GM21360 (cell line): ENCODE measurements around the gene INPP5B.

ENCODE experiments used
- ATAC-seq: cut with Tn5 transposase; IDR thresholded peaks from one replicate; pipeline ENCODE4 v1.9.1; 2021; ENCODE audit warnings: mild to moderate bottlenecking, moderate library complexity; ENCODE audit not compliant: unreplicated experiment

The INPP5B gene

GRCh38 chr1:37845049-37845646 lies 101.7 kb downstream of the INPP5B start:
- ATAC-seq = no peak

- ATAC-seq = no peak
These were observed 102.3 kb downstream of the INPP5B start for GRCh38 chr1:37844536-37844935.

DNA sequence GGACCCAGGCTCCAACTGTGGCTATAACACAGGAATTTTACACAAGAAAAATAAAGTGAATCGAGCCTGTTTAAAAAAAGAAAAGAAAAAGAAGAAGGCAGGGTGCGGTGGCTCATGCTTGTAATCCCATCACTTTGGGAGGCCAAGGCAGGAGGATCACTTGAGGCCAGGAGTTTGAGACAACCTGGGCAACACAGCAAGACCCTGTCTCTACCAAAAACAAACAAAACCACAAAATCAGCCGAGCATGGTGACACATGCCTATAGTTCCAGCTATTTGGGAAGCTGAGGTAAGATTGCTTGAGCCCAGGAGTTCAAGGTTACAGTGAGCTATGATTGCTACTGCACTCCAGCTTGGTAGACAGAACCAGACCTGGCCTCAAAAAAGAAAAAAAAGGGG lies 105.2 kb downstream of the INPP5B start:
- no peak for ATAC-seq

- no peak for ATAC-seq
These were observed 106.1 kb downstream of the INPP5B start for GRCh38 chr1:37840711-37841110.

DNA sequence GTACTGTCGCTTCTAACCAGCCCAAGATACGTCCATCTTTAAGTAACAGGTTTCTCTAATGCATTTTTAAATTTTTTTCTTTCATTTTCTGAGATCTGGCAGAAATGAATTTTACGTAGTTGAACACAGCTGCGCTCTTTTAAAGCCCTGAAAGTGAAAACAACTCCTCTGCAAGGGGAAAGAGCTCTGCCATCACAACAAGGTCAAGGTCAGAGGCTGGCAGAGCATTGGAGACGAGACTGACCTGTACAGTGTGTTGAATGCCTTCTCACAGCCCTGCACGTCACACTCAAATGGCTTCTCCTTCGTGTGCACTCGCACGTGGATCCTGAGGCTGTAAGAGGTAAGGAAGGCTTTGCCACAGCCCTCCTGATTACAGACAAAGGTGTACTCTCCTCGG lies 107.2 kb downstream of the INPP5B start:
- ATAC-seq = no peak

DNA sequence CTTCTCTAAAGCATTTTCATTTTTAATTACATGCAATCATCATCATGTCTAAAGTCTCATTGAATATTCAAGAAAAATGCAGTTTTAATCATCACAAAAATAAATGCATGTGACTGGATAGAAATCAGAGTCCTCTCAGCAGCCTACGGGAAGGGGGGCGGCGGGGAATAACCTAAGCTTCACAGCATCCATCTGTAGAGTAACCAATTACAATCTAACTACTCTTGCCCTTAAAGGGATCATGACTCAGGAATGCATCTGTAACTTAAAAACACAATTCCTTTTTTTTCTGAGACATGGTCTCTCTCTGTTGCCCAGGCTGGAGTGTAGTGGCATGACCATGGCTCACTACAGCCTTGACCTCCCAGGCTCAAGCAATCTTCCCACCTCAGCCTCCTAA lies 110.1 kb downstream of the INPP5B start:
- ATAC-seq = no peak

DNA sequence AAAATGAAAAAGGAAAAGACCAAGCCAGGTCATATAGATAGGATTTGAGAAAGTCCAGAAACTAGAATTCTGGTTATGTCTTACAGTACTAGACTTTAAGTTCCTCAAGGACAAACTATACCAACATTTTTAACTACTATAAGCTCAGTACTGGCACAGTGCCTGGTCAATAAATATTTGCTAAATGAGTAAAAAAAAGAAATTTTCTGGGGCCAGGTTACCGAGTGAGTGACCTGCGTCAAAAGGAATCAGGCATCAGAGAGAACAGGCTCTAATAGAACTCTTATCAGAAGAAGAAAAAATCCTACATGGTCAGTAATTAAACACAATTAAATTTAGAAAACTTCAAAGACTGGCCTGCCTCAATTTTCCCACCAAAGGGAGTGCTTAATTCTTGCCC lies 115.0 kb downstream of the INPP5B start:
- ATAC-seq = no peak

GRCh38 chr1:37831109-37831508 lies 115.7 kb downstream of the INPP5B start:
- ATAC-seq = no peak

DNA sequence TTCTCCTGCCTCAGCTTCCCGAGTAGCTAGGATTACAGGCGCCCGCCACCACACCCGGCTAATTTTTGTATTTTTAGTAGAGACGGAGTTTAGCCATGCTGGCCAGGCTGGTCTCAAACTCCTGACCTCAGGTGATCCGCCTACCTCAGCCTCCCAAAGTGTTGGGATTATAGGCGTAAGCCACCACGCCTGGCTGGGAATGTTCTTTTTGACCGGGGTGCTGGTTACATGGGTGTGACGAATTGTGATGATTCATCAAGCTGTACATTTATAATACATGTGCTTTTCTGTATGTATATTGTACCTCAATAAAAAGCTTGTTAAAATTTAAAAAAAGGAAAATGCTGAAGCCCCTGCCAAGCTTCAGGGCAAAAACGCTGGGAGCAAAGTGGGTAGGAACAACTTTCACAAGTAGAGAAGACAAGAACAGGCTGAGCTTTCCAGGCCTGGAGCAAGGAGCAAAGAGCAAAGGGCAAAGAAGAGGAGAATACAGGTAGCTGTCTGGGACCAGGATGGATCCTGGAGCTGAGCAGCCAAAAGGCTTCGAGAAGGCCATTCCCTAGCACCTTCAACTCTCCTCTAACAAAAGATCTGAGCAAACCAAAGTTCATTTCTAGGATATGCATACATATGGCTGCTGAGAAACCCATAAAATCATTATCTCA lies 118.3 kb downstream of the INPP5B start:
- ATAC-seq = no peak

DNA sequence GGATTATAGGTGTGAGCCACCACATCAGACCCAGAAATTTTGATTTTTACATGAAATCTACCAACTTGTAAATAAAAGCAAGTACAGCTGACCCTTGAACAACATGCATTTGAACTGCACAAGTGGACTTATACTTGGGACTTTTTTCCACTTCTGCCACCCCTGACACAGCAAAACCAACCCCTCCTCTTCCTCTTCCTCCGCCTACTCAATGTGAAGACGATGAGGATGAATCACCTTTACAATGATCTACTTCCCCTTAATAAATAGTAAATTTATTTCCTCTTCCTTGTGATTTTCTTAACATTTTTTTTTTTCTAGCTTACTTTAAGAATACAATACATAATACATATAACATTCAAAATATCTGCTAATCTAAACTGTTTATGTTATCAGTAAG lies 121.3 kb downstream of the INPP5B start:
- no peak for ATAC-seq

DNA sequence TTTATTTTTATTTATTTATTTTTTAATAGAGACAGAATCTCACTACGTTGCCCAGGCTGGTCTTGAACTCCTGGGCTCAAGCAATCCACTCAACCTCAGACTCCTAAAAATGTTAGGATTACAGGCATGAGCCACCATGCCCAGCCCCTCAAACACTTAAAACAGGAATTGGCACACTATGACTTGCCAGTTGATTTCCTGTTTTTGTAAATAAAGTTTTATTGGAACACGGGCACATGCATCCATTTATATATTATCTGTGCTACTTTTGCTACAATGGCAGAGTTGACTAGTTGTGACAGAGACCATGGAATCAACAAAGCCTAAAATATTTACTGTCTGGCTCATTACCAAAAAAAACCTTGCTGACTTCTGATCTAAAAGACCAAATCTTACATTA lies 122.9 kb downstream of the INPP5B start:
- no peak for ATAC-seq

DNA sequence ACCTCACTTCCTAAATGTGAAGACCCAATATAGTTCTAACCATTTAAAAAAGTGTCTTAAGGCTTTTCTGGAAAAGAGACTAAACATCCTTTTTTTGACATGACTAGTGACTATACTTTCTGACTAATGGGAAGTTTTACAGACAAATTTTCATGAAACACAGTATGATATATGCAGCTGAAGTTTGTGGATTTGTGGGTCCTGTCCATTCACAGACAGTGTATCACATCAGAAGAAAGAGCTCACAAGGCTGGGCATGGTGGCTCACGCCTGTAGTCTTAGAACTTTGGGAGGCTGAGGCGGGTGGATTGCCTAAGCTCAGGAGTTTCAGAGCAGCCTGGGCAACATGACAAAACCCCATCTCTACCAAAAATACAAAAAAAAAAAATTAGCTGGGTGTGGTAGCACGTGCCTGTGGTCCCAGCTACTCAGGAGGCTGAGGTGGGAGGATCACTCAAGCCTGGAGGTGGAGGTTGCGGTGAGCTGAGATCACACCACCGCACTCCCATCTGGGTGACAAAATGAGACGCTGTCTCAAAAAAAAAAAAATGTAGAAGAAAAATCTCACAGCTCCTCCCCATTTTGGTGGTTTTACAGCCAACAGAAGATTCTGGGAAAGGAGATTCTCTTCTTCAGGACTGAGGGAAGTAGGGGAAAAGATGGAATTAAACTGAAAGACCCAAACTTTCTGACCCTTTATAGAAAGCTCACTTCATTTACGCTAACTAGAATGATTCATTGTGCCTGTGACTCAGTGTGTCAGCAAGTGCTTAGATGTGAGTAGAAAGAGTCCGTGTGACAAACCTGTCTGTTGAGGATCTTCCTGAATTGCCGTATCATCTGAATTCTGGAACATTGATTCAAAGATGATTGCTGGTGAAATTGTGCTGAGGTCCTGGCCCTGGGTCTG lies 123.7 kb downstream of the INPP5B start:
- ATAC-seq = no peak

GRCh38 chr1:37821481-37821880 lies 125.4 kb downstream of the INPP5B start:
- ATAC-seq = no peak

DNA sequence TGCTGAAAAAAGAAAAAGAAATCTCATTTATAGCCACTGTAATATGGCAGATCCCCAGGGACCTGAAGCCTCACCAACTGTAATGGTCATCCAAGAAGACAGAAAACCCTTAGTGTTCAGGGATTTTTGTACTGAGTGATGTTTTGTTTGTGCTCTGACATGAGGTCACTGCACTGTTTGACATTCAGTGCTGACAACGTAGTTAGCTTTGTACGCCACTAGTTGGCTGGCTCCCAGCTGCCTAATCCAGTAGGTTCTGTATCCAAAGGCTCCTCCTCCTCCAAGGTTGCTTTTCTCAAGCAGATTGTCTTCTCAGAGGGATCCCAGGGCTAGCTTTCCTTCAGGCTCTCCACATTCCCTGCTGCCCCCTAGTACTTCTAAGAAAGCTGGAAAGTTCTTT lies 129.4 kb downstream of the INPP5B start:
- ATAC-seq = no peak

- ATAC-seq = no peak
These were observed 132.6 kb downstream of the INPP5B start for GRCh38 chr1:37814252-37814651.

DNA sequence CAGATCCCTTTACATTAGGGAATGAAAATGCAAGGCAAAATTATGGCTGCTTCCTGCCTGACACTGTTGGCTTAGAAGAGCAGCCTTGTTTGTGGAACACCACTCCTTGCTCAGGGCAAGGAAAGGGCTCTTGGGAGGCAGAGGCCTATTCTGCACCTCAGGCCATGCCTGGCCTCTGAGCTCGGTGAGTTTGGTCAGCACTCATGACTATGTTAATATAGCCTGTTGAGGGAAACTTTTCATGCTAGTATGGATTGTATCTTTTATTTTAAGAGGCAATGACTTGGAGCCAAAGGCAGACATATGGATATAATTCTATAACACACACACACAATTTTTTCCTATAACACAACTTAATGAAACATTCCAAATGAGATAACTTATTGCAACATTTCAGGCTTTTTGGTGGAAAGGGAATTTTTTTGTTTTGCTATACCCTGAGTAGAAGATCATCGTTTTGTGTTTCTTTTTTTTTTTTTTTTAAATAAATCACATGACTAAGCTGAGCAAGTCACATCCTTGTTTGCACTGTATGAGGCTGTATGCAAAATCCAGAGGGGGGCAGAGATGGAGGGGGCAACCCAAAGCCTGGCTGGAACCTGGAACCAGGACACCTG lies 133.2 kb downstream of the INPP5B start:
- no peak for ATAC-seq

GRCh38 chr1:37811027-37811655 lies 135.7 kb downstream of the INPP5B start:
- no peak for ATAC-seq
